ENCODE measurements around the gene MAOB.
A peak's percentile ranks its signal among the peaks of the same experiment; 100 is the strongest.
"Not testable (repeated sequence)": the region's sequence is repeated elsewhere in the genome, so short reads cannot be mapped to it uniquely, and the experiment has no call there.

Gene MAOB

GRCh38 chrX:43882294-43882681 lies at the start of gene MAOB:
TSS of gene MAOB (minus strand) at chrX:43882450. CDS start at chrX:43882299, 151 bp downstream.
- TF ChIP-seq CTCF (IDR thresholded peaks at IDR 0.05; ENCODE audit: unreplicated experiment in 3 of 3), result no peak
- H3K4me1 Mint-ChIP-seq, result peaks cover 14% of the 10 kb centered on the region
- H3K27me3 Mint-ChIP-seq (ENCODE audit: low read depth), result peaks cover 3% of the 10 kb centered on the region
- H3K9me3 Mint-ChIP-seq, result peaks cover 2% of the 10 kb centered on the region
- H3K4me3 Mint-ChIP-seq, result peak within 1 kb of the TSS; percentile 57 to 68 (median 64)
- no peaks in the 10 kb centered on the region for H3K36me3 Mint-ChIP-seq (ENCODE audit: low read depth)
- H3K27ac Mint-ChIP-seq, result no peak within 1 kb of the TSS

- H3K4me1 Mint-ChIP-seq; H3K36me3 Mint-ChIP-seq (ENCODE audit: low read depth); H3K27me3 Mint-ChIP-seq (ENCODE audit: low read depth); H3K4me3 Mint-ChIP-seq; H3K27ac Mint-ChIP-seq: not testable (repeated sequence)
- peaks cover 35% of the 10 kb centered on the region for H3K9me3 Mint-ChIP-seq
These were observed 39.8 kb upstream of the MAOB start for GRCh38 chrX:43922032-43922431.

GRCh38 chrX:43910772-43911171 lies 28.5 kb upstream of the MAOB start:
- not testable (repeated sequence) for H3K27me3 Mint-ChIP-seq (ENCODE audit: low read depth); H3K4me1 Mint-ChIP-seq; H3K4me3 Mint-ChIP-seq; H3K27ac Mint-ChIP-seq; H3K36me3 Mint-ChIP-seq (ENCODE audit: low read depth); H3K9me3 Mint-ChIP-seq

GRCh38 chrX:43910012-43910411 lies 27.8 kb upstream of the MAOB start:
- no peaks in the 10 kb centered on the region for H3K9me3 Mint-ChIP-seq
- H3K4me3 Mint-ChIP-seq, result no peak overlapping the region
- H3K36me3 Mint-ChIP-seq (ENCODE audit: low read depth), result no peaks in the 10 kb centered on the region
- no peak for TF ChIP-seq CTCF (IDR thresholded peaks at IDR 0.05; ENCODE audit: unreplicated experiment in 3 of 3)
- H3K27ac Mint-ChIP-seq, result no peak overlapping the region
- no peaks in the 10 kb centered on the region for H3K27me3 Mint-ChIP-seq (ENCODE audit: low read depth)
- H3K4me1 Mint-ChIP-seq, result no peaks in the 10 kb centered on the region

- Mint-ChIP-seq H3K36me3 (ENCODE audit: low read depth) (no peaks in the 10 kb centered on the region), H3K27me3 (ENCODE audit: low read depth) (no peaks in the 10 kb centered on the region), H3K9me3 (no peaks in the 10 kb centered on the region), H3K4me3 (no peak overlapping the region), H3K4me1 (no peaks in the 10 kb centered on the region), H3K27ac (no peak overlapping the region)
- TF ChIP-seq CTCF (IDR thresholded peaks at IDR 0.05; ENCODE audit: unreplicated experiment in 3 of 3), result no peak
These were observed 26.9 kb upstream of the MAOB start for GRCh38 chrX:43909141-43909540.

- TF ChIP-seq CTCF (IDR thresholded peaks at IDR 0.05; ENCODE audit: unreplicated experiment in 3 of 3), result no peak
- Mint-ChIP-seq H3K27me3 (ENCODE audit: low read depth) (no peaks in the 10 kb centered on the region), H3K4me1 (no peaks in the 10 kb centered on the region), H3K36me3 (ENCODE audit: low read depth) (no peaks in the 10 kb centered on the region), H3K9me3 (no peaks in the 10 kb centered on the region), H3K4me3 (no peak overlapping the region), H3K27ac (peak overlapping the region; percentile 16 to 39 (median 22))
These were observed 17.9 kb upstream of the MAOB start for GRCh38 chrX:43899878-43900815.

Measured in nephron (organoid).